Tibial nerve (tissue), 4 donors: Measurements from ENCODE around the gene TMEM220. TPM values are rescaled to one million over a fixed set of nuclear protein-coding genes. Genes with fewer than 3 reads are reported as not detected.

ENCODE experiments used
- DNase-seq, 2 donors: peaks; one replicate each; pipeline ENCODE4 v3.0.0-alpha.2; 2019; ENCODE audit warnings: low spot score in 2 of 2
- H3K27ac ChIP-seq, 4 donors: fragments of 200-600 bp; sonication (generic) in 3 of 4; one replicate each; pipeline ENCODE4 v1.5.1; 2017 to 2019; ENCODE audit warnings: mild to moderate bottlenecking in 1 of 4
- H3K27me3 ChIP-seq, 2 donors: fragments of 200-600 bp; sonication (generic) in 1 of 2; one replicate each; pipeline versions ENCODE4 v1.5.1 to v1.6.0; 2017 to 2019
- H3K36me3 ChIP-seq, 3 donors: fragments of 200-600 bp; sonication (generic); one replicate each; pipeline ENCODE4 v1.5.1; 2018 to 2019
- H3K4me1 ChIP-seq, 4 donors: fragments of 200-600 bp; sonication (generic) in 3 of 4; one replicate each; pipeline ENCODE4 v1.5.1; 2017 to 2019
- H3K4me3 ChIP-seq, 4 donors: fragments of 200-600 bp; sonication (generic) in 3 of 4; one replicate each; pipeline ENCODE4 v1.5.1; 2017 to 2019; ENCODE audit warnings: mild to moderate bottlenecking in 1 of 4, moderate library complexity in 1 of 4
- H3K9me3 ChIP-seq, 4 donors: fragments of 200-600 bp; sonication (generic) in 3 of 4; one replicate each; pipeline ENCODE4 v1.5.1; 2017 to 2019
- EP300 ChIP-seq, 2 donors: sonication (generic); formaldehyde crosslinking; IDR thresholded peaks; one replicate each; pipeline ENCODE4 v1.6.1; 2017; ENCODE audit warnings: antibody characterized with exemption in 2 of 2, mild to moderate bottlenecking in 1 of 2
- POLR2A ChIP-seq, 2 donors: fragments of 450-650 bp; IDR thresholded peaks; one replicate each; pipeline ENCODE4 v1.6.1; 2017; ENCODE audit warnings: antibody characterized with exemption in 2 of 2, mild to moderate bottlenecking in 2 of 2, moderate library complexity in 2 of 2
- WGBS, 2 donors: methylation state at CpG; one replicate each; pipeline ENCODE4 v1.1.5; 2018; 5-methylcytosine and 5-hydroxymethylcytosine counted together
- total RNA-seq, 4 donors: library from RNA; depleted of rRNA; stranded (reverse); fragments of >200 nt; gene quantifications; one replicate each; pipeline ENCODE4 v1.1.0, GENCODE V29; 2016
- TF ChIP-seq, protein P1 (sequence below), 5 experiments: fragments of 200-600 bp in 3 of 5; fragments of 450-650 bp in 2 of 5; sonication (generic) in 3 of 5; IDR thresholded peaks; one replicate each; pipeline ENCODE4 v1.5.1; 2016 to 2019; ENCODE audit warnings: antibody characterized with exemption in 5 of 5, mild to moderate bottlenecking in 3 of 5, moderate library complexity in 2 of 5

Gene TMEM220
- total RNA-seq, 4 donors from 2014 or later, result 4.5 to 9.2 (median 8.9) TPM

DNA sequence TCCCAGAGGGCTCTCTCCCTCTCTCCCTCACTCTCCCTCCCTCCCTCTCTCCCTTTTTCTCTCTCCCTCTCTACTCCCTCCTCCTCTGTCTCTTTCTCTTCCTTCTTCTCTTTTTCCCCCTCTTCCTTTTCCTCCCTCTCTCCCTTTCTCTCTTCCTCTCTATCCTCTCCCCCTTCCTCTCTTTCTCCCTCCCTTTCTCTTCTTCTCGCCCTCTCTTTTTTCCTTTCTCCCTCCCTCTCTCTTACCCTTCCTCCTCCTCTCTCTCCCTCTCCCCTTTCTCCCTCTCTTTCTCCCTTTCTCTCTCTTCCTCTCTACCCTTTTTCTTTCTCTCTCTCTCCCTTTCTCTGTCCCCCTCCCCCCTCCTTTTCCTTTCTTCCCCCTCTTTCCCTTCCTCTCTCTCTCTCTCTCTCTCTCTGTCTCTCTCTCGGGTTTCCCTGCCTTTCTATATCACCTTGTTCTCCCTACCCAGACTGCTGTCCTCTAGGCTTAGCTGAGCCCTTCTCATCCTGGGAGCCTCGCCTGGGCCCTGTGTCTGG lies 25.8 kb upstream of the TMEM220 start:
- H3K36me3 ChIP-seq, result peaks cover 0 to 5% (median 0%) of the 10 kb centered on the region in 3 donors
- no peaks in the 10 kb centered on the region for H3K9me3 ChIP-seq
- TF ChIP-seq EP300 (IDR thresholded peaks at IDR 0.05), result no peak
- no peak for TF ChIP-seq POLR2A (IDR thresholded peaks at IDR 0.05)
- TF ChIP-seq, protein P1, sequence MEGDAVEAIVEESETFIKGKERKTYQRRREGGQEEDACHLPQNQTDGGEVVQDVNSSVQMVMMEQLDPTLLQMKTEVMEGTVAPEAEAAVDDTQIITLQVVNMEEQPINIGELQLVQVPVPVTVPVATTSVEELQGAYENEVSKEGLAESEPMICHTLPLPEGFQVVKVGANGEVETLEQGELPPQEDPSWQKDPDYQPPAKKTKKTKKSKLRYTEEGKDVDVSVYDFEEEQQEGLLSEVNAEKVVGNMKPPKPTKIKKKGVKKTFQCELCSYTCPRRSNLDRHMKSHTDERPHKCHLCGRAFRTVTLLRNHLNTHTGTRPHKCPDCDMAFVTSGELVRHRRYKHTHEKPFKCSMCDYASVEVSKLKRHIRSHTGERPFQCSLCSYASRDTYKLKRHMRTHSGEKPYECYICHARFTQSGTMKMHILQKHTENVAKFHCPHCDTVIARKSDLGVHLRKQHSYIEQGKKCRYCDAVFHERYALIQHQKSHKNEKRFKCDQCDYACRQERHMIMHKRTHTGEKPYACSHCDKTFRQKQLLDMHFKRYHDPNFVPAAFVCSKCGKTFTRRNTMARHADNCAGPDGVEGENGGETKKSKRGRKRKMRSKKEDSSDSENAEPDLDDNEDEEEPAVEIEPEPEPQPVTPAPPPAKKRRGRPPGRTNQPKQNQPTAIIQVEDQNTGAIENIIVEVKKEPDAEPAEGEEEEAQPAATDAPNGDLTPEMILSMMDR (IDR thresholded peaks at IDR 0.05), result no peak
- no peak overlapping the region for H3K4me3 ChIP-seq
- DNase-seq, result no peak
- H3K4me1 ChIP-seq, result no peaks in the 10 kb centered on the region
- H3K27me3 ChIP-seq, result no peaks in the 10 kb centered on the region
- 65 to 79% methylated on average over 3 of the region's 3 CpGs for WGBS, 2 donors
- H3K27ac ChIP-seq, result no peak overlapping the region

DNA sequence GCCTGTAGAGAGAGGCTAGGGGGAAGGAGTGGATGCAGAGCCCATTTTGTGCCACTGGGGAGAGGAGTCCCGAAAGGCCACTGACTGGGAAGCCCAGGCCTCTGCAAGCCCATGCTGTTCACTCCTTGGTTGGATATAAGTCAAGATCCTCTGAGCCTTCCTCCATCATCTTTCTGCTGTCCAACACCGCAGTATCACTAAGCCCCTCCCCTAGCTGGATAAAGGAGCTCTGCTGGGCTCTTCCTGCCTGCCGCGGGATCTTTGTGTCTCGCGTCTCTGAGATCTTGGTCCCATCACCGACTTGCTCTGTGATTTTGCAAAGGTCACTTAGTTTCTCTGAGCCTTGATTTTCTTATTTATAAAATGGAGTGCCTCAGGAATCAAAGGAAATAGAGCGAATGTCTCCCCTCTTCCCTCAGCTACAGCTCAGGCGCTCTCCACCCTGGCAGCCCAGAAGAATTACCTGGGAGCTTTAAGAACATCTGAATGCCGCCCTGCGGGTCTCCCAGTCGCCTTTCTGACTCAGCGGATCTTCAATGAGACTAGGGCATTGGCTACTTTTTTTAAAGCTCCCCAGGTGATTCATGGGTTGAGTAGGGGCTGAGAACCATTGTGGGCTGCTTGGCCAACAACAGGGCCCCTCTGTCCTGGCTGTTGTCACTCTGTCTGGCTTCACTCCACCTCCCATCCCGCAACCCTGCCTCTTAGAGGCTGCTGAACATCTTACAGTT lies 25.2 kb upstream of the TMEM220 start:
- 38 to 49% methylated on average over 14 of the region's 14 CpGs for WGBS, 2 donors
- no peaks in the 10 kb centered on the region for H3K4me1 ChIP-seq
- TF ChIP-seq, protein P1 (IDR thresholded peaks at IDR 0.05), result no peak
- TF ChIP-seq EP300 (IDR thresholded peaks at IDR 0.05) (no peak), POLR2A (IDR thresholded peaks at IDR 0.05) (no peak)
- no peak overlapping the region for H3K4me3 ChIP-seq
- no peak for DNase-seq
- no peaks in the 10 kb centered on the region for H3K9me3 ChIP-seq
- no peak overlapping the region for H3K27ac ChIP-seq
- H3K36me3 ChIP-seq, result peaks cover 0 to 5% (median 0%) of the 10 kb centered on the region in 3 donors
- H3K27me3 ChIP-seq, result no peaks in the 10 kb centered on the region

DNA sequence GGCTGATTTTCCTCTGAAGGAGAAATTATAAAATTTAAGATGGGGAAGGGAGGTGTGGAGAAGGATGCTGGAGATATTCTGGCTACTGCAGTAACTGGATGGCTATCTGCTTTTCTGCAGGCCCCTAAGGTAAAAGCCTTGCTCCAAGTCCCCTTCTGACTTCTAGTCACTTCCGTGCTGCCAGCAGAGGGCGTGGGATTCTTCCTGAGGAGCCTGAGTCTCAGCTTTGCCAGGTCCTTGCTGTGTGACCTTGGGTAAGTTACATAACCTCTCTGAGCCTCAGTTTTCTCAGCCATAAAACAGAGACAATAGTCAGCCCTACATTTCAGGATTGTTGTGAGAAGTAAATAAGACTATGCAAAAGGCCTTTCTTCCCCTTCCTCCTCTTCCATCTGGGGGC lies 24.3 kb upstream of the TMEM220 start:
- Histone ChIP-seq H3K4me1 (no peaks in the 10 kb centered on the region), H3K36me3 (peaks cover 0 to 5% (median 0%) of the 10 kb centered on the region in 3 donors), H3K27ac (no peak overlapping the region), H3K4me3 (no peak overlapping the region), H3K9me3 (no peaks in the 10 kb centered on the region), H3K27me3 (no peaks in the 10 kb centered on the region)
- WGBS, 2 donors, result 21 to 32% methylated on average over 2 of the region's 2 CpGs
- no peak for DNase-seq
- no peak for TF ChIP-seq POLR2A (IDR thresholded peaks at IDR 0.05)
- TF ChIP-seq, protein P1 (IDR thresholded peaks at IDR 0.05), result peak in 1 of 5 experiments; percentile 7

DNA sequence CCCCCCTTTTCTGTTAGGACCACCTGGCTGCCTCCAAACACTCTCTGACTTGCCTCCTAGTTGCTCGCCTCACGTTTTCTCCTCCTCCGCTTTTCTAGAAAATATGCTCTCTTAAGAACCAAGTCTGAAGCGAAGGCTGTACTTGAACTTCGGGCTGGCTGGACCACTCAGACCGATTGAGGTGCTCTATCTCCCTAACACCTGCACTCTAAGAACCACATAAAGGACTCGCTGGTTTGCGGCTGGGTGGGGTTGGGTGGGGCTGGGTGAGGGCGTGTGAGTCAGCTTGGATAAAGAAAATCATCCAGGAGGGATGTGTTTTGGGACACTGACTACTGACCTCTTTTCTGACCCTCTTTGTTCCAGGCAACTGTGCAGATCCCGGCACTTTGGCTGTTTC lies 22.9 kb upstream of the TMEM220 start:
- TF ChIP-seq, protein P1 (IDR thresholded peaks at IDR 0.05), result no peak
- WGBS, 2 donors, result 84 to 88% methylated on average over 10 of the region's 10 CpGs
- Histone ChIP-seq H3K27ac (no peak overlapping the region), H3K9me3 (no peaks in the 10 kb centered on the region), H3K4me3 (no peak overlapping the region), H3K4me1 (peaks cover 0 to 3% (median 0%) of the 10 kb centered on the region in 4 donors), H3K27me3 (no peaks in the 10 kb centered on the region), H3K36me3 (peaks cover 0 to 5% (median 0%) of the 10 kb centered on the region in 3 donors)
- no peak for DNase-seq

DNA sequence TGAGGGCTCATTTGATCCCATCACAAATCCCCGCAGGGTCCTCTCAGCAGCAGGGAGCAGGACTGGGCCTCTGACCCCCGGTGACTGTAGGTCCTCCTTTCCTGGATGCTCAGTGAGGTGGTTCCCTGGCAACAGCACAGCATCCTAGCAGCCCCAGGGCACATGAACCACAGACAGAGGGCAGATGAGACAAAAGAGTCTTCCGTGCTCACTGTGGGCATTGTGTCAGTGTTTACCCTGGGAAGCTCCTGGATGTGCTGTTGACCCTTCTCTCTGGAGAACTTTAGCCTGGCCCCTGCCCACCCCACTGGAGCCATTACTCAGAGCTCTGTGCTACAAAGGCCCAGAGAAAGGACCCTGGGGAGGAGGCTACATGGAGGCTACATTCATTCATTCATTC lies 21.7 kb upstream of the TMEM220 start:
- TF ChIP-seq, protein P1 (IDR thresholded peaks at IDR 0.05), result no peak
- no peak for TF ChIP-seq EP300 (IDR thresholded peaks at IDR 0.05)
- TF ChIP-seq POLR2A (IDR thresholded peaks at IDR 0.05), result no peak
- 71 to 90% methylated on average over 2 to 3 of the region's 3 CpGs for WGBS, 2 donors

More for the DNA sequence above, 21.7 kb upstream of the TMEM220 start:
- no peak for DNase-seq
- H3K27me3 ChIP-seq, result no peaks in the 10 kb centered on the region
- peaks cover 0 to 5% (median 0%) of the 10 kb centered on the region in 3 donors for H3K36me3 ChIP-seq
- H3K4me3 ChIP-seq, result no peak overlapping the region
- no peak overlapping the region for H3K27ac ChIP-seq
- no peaks in the 10 kb centered on the region for H3K9me3 ChIP-seq
- peaks cover 0 to 3% (median 0%) of the 10 kb centered on the region in 4 donors for H3K4me1 ChIP-seq
